Neural progenitor cell (in vitro differentiated cells): ENCODE measurements around the gene PCDH15.

Experiments used
- CTCF ChIP-seq: fragments of 200-600 bp; sonication (generic); IDR thresholded peaks from 2 replicates; pipeline ENCODE4 v1.5.1; 2017; ENCODE audit warnings: antibody characterized with exemption, mild to moderate bottlenecking
- EZH2phosphoT487 ChIP-seq: fragments of 200-600 bp; sonication (generic); IDR thresholded peaks from 2 replicates; pipeline ENCODE4 v1.6.1; 2017; ENCODE audit warnings: antibody characterized with exemption

- TF ChIP-seq CTCF, result no peak
- no peak for TF ChIP-seq EZH2phosphoT487
Measured at GRCh38 chr10:54585572-54585971, 215.5 kb downstream of the PCDH15 start.
